ENCODE results near the gene BCL11B. TPM values are rescaled to one million over a fixed set of nuclear protein-coding genes. Genes with fewer than 3 reads are reported as not detected.

BCL11B gene
- total RNA-seq, 1 experiment from 2014 or later = 6.1 TPM

DNA sequence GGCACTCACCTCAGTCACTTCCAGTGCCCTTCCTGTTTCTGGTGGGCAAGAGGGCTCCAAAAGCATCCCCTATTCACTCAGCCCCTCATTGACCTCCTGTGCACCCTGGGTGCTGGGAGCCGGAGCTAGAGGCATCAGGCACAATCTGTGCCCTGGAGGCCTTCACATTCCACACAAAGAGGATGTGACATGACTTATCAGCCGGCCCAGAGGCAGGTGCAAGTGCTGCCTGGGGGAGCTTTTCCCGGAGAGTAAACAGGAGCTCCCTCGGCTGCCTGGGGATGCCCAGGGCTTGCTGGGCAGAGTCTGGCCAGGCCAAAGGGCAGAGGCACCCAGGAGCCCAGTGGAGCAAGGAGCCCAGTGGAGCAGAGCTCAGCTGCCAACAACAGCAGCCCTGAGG lies 64.5 kb downstream of the BCL11B start:
- H3K4me3 ChIP-seq (ENCODE audit: insufficient read depth, low read depth, low read length) = no peak overlapping the region

DNA sequence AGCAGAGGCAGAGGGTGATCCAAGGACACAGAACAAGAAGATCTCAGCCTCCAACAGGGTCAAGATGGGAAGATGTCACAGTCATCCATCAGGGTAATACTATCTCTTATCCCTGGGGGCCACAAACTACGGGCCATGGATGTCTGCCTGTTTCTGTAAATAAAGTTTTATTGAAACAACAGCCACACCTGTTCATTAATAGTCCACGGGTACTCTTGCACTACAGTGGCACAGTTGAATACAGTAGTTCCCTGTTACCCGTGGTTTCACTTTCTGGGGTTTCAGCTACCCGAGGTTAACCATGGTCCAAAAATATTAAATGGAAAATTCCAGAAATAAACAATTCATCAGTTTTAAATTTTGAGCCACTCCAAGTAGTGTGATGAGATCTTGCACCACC lies 65.9 kb downstream of the BCL11B start:
- H3K27me3 ChIP-seq (ENCODE audit: control insufficient read depth, insufficient read depth, low read length) = no peaks in the 10 kb centered on the region
- H3K36me3 ChIP-seq (replicated peaks; ENCODE audit: control insufficient read depth, insufficient read depth, low read length) = no peaks in the 10 kb centered on the region; the same call in 1 of the 2 replicates
- no peak for DNase-seq
- no peak overlapping the region for H3K4me3 ChIP-seq (ENCODE audit: insufficient read depth, low read depth, low read length)

More for the DNA sequence above, 64.5 kb downstream of the BCL11B start:
- no peak for DNase-seq
- Histone ChIP-seq H3K36me3 (replicated peaks; ENCODE audit: control insufficient read depth, insufficient read depth, low read length) (no peaks in the 10 kb centered on the region; the same call in 1 of the 2 replicates), H3K27me3 (ENCODE audit: control insufficient read depth, insufficient read depth, low read length) (no peaks in the 10 kb centered on the region)

DNA sequence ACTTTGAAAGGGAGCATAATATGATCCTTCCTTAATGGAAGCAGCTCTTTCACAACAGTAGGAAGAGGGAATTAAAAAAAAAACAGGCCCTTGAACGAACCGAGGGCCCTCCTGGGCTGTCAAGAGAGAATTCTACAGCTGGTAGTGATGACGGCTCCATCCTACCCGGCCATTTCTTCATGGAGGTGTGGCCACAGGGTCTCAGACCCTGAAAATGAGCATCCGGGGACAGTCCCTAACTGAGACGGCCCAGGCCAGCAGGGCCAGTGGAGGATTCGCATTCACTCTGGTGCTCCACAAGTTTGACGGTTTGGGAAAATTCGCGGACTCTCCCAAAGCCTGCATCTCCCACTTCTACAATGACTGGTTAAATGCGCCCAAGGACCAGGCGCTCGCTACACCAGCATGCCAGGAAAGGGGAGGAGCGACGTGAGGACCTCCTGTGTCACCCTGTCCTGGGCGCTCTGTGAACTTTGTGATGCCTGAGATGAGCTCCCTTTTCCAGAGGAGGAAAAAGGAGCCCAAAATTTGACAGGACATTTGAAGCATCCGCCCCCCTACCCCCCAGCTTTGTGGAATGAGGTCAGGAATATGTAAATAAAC lies 66.8 kb downstream of the BCL11B start:
- Histone ChIP-seq H3K36me3 (replicated peaks; ENCODE audit: control insufficient read depth, insufficient read depth, low read length) (no peaks in the 10 kb centered on the region; the same call in 1 of the 2 replicates), H3K27me3 (ENCODE audit: control insufficient read depth, insufficient read depth, low read length) (no peaks in the 10 kb centered on the region), H3K4me3 (ENCODE audit: insufficient read depth, low read depth, low read length) (no peak overlapping the region)
- no peak for DNase-seq

DNA sequence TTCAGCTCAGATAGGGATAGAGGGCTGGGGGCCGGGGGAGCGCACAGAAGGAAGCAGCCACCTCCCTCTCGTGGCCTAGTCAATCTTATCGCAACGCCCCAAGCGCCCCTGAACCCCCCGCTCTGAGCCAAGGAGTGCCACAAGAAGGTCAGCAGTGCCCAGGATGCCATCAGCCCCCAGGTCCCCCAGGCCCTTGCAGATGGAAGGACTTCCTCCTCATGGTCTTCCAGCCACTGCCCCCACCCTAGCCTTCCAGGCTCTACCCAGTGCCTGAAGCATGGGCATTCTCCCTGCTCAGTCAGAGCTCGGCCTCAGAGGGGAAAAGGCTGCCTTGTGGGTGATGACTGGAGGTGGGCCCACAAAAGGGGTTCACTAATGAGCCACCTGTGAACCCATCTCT lies 68.2 kb downstream of the BCL11B start:
- Histone ChIP-seq H3K4me3 (ENCODE audit: insufficient read depth, low read depth, low read length) (no peak overlapping the region), H3K36me3 (replicated peaks; ENCODE audit: control insufficient read depth, insufficient read depth, low read length) (no peaks in the 10 kb centered on the region; the same call in 1 of the 2 replicates), H3K27me3 (ENCODE audit: control insufficient read depth, insufficient read depth, low read length) (no peaks in the 10 kb centered on the region)
- no peak for DNase-seq

DNA sequence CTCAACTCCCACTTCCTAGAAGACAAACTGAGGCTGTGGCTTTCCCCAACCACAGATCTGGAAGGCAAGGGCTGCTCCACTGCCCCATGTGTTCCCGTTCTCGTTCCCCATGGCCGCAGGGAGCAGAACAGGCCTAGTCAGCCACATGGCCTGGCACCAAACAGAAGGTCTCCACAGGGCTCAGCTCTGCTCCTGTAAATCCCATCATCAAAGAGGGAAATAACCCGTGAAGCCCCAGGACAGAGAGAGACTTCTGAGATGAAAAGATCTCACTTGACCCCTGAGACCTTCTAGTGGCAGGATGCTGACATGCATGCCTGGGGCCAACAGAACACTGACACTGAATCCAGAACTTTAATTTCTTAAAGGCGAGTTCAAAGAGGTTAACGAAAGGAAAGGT lies 68.9 kb downstream of the BCL11B start:
- Histone ChIP-seq H3K36me3 (replicated peaks; ENCODE audit: control insufficient read depth, insufficient read depth, low read length) (no peaks in the 10 kb centered on the region; the same call in 1 of the 2 replicates), H3K27me3 (ENCODE audit: control insufficient read depth, insufficient read depth, low read length) (no peaks in the 10 kb centered on the region), H3K4me3 (ENCODE audit: insufficient read depth, low read depth, low read length) (no peak overlapping the region)
- no peak for DNase-seq

DNA sequence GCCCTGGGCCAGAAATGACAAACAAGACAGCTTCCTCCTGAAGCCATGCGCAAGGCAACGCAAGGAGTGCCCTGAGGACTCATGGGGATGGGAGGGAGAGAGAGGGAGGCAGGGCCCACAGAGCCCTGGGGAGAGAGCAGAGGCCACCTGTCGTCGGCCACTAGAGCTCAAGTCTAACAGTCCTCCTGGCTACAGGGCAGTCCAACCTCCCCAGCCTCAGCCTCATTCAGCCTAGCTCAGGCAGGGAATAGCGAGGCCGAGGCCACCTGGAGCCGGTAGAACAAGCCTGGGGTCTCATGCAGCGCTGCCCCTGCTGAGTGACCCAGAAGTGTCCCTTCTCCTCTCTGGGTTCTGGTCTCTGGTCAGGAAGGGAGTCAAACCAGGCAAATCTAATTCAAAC lies 69.5 kb downstream of the BCL11B start:
- Histone ChIP-seq H3K36me3 (replicated peaks; ENCODE audit: control insufficient read depth, insufficient read depth, low read length) (no peaks in the 10 kb centered on the region; the same call in 1 of the 2 replicates), H3K27me3 (ENCODE audit: control insufficient read depth, insufficient read depth, low read length) (no peaks in the 10 kb centered on the region), H3K4me3 (ENCODE audit: insufficient read depth, low read depth, low read length) (no peak overlapping the region)
- no peak for DNase-seq

DNA sequence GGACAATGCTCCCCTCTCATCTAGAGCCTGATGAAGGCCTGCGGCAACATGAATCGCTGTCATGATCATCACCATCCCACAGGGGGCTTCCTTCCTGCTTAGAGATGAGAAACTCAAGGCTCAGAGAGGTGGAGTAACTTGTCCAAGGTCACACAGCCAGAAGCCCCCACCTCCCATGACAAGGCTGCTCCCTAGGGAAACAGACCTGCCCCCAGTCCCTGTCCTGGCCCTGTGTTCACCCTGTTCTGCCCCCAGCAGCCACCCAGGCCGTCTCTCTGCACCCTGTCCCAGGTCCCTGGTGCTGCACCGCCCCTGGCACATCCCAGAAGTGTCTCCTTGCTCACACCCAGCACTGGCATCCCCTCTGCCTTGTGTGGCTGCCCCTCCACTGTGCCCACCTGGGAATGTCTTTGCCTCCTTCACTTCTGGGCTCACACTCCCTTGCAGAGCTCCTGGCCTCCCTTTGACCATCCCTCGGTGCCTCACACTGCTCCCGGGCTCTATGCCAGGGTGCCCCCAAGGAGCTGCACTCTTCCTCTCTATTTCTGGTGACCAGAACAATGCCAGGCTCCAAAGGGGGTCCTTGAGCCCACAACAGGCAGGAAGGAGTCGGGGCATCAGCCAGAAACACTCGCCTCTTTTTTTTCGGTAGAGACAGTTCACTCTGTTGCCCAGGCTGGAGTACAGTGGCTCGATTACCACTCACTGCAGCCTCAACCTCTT lies 70.5 kb downstream of the BCL11B start:
- Histone ChIP-seq H3K36me3 (replicated peaks; ENCODE audit: control insufficient read depth, insufficient read depth, low read length) (no peaks in the 10 kb centered on the region; the same call in 1 of the 2 replicates), H3K4me3 (ENCODE audit: insufficient read depth, low read depth, low read length) (no peak overlapping the region), H3K27me3 (ENCODE audit: control insufficient read depth, insufficient read depth, low read length) (no peaks in the 10 kb centered on the region)
- DNase-seq = peak; percentile 82

DNA sequence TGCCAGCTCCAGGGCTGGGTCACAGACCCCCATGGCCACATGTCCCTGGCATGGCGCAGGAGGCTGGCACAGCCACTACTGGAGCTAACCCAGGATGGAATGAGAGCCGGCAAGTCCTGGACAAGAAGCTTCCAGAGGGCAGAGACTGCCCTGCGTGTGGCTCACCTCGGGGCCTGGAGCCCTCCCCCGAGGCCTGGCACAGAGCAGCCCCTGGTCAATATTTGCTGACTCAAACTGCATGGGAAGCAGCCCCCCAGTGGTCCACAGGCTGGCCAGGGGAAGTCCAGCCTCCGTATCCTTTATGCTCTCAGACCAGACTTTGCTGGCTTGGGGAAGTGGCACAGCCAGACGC lies 71.4 kb downstream of the BCL11B start:
- Histone ChIP-seq H3K4me3 (ENCODE audit: insufficient read depth, low read depth, low read length) (no peak overlapping the region), H3K36me3 (replicated peaks; ENCODE audit: control insufficient read depth, insufficient read depth, low read length) (no peaks in the 10 kb centered on the region; the same call in 1 of the 2 replicates), H3K27me3 (ENCODE audit: control insufficient read depth, insufficient read depth, low read length) (no peaks in the 10 kb centered on the region)
- no peak for DNase-seq

DNA sequence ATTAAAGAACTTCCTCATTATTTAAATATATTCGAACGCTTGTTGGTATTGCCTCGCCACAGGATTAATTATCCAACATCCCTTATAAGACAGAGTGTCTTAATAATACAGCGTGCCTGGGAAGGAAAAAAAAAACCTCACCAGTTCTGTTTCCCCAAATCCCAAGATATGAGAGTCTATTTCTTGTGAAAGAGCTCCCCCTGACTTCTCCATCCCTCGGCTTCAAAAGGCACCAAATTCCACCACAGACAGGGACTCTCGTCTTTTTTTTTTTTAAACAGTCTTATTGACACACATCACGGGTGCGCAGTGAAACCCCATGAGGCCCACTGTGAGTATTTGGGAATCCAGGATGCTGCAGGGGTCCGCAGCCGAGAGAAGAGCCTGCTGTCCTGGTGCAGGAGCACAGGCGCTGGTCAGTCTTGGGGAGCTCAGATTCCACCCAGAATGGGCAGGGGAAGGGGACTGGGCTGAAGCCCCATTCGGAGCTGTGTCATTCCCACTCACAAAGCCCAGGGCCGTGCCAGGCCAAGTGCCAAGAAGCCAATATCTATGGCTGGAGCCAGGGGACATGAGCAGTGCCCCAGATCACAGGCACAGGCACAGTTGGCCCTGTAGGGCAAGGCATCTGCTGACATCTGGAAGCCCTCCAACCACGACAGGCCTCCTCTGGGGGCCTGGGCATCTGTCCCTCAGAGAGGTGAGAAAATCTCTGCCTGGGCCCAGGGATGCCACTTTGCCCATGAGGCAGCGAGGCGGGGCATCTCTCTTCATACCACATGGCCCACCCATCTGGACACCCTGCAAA lies 71.9 kb downstream of the BCL11B start:
- no peaks in the 10 kb centered on the region; the same call in 1 of the 2 replicates for H3K36me3 ChIP-seq (replicated peaks; ENCODE audit: control insufficient read depth, insufficient read depth, low read length)
- no peak overlapping the region for H3K4me3 ChIP-seq (ENCODE audit: insufficient read depth, low read depth, low read length)
- no peaks in the 10 kb centered on the region for H3K27me3 ChIP-seq (ENCODE audit: control insufficient read depth, insufficient read depth, low read length)
- DNase-seq = no peak

DNA sequence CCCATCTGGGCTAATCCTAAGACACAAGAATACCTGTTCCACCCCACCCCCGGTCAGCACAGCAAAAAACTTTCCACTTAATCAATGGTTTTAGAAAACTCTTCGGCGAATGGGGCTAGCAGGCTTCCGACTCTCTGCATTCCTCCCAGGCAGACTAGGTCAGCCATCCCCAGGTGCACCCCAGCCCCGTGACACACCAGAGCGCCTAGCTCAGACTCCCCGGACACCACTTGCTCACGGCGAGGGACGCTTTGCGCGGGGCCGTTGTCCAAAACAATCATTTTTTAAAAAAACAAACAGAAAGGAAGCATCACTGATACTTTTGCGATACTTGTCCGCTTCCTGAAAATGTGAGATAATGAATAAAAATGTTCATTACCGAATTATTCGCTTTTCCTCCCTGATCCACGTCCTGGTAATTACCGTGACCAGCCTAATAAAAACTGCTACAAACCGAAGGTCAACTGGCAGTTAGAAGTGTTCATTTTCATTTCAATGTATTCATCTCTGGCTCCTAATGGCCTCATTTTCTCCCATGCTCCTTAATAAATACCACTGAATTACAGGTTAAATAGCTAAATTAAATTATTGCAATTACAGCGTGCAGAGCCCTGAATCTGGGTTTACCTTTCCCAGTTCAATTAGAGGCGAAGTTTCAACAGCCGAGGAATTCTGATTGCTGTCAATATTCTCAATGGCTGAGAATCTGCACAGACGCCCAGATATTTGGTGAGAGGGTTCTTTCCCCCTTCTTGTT lies 73.1 kb downstream of the BCL11B start:
- no peak overlapping the region for H3K4me3 ChIP-seq (ENCODE audit: insufficient read depth, low read depth, low read length)
- no peaks in the 10 kb centered on the region for H3K27me3 ChIP-seq (ENCODE audit: control insufficient read depth, insufficient read depth, low read length)
- H3K36me3 ChIP-seq (replicated peaks; ENCODE audit: control insufficient read depth, insufficient read depth, low read length) = no peaks in the 10 kb centered on the region
- DNase-seq = no peak

DNA sequence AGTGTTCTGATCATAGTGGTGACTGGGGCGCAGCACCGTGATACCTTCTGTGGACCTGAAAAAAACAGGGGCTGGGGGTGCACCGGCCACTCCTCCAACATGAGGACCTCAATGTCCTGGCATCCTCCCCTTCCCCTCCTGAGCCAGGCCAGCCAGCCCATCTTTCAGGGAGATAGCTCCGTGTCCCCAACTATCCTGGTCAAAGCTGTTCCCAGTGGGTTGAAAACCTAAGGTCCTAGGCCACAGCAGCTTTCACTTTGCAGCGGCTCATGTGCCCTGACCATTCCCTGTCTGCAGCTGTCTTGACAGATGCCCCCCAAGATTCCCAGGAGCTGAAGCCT lies 75.7 kb downstream of the BCL11B start:
- Histone ChIP-seq H3K36me3 (replicated peaks; ENCODE audit: control insufficient read depth, insufficient read depth, low read length) (no peaks in the 10 kb centered on the region), H3K27me3 (ENCODE audit: control insufficient read depth, insufficient read depth, low read length) (no peaks in the 10 kb centered on the region), H3K4me3 (ENCODE audit: insufficient read depth, low read depth, low read length) (no peak overlapping the region)
- DNase-seq = no peak

DNA sequence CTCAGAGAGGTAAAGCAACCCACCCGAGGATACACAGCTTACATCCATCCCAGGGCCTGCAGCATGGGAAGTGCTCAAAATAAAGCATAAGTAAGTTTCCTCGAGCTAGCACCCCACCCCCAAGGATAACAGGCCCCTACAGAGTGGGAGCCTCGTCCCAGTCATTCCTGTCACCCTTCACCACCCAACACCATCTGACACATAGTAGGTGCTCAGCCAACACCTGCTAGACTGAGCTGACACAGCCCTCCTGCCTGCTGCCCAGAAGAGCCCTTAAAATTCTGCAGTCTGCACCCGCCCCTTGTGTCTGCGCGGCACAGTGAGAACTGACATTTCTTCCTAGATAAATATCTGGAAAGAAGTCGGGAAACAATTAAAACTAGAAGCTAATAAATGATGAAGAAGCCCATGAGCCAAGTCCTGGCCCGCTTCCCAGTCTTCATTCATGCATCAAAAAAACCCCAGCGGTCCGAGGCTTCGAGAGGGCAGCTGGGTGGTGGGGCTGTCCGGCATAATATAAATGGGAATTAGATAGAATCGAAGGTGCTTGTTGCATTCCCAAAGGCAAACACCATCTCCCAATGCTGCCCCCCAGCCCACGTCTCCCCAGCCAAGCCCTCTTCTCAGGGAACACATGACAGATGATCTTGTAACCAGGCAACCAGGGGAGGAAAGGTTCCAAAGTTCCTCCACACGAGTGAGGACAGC lies 76.2 kb downstream of the BCL11B start:
- Histone ChIP-seq H3K4me3 (ENCODE audit: insufficient read depth, low read depth, low read length) (no peak overlapping the region), H3K36me3 (replicated peaks; ENCODE audit: control insufficient read depth, insufficient read depth, low read length) (no peaks in the 10 kb centered on the region), H3K27me3 (ENCODE audit: control insufficient read depth, insufficient read depth, low read length) (no peaks in the 10 kb centered on the region)
- DNase-seq = no peak

DNA sequence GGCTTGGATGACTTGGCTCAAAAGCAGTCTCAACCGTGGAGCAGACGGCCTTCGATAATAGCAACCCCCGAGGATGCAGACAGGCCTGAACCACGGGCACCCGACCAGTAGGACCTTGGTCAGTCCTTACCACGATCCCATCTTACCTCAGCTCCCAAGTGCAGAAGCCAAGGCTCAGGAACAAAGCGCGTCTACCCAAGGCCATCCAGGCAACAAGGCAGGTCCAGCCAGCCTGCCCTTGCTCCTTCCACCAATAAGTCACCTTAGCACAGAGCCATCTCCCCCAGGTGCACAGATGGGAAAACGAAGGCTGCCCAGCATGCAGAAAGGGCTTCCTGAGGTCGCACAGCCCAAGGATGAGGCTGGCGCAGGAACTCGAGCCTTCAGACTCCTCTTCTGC lies 77.3 kb downstream of the BCL11B start:
- Histone ChIP-seq H3K27me3 (ENCODE audit: control insufficient read depth, insufficient read depth, low read length) (no peaks in the 10 kb centered on the region), H3K36me3 (replicated peaks; ENCODE audit: control insufficient read depth, insufficient read depth, low read length) (no peaks in the 10 kb centered on the region), H3K4me3 (ENCODE audit: insufficient read depth, low read depth, low read length) (no peak overlapping the region)
- DNase-seq = no peak

DNA sequence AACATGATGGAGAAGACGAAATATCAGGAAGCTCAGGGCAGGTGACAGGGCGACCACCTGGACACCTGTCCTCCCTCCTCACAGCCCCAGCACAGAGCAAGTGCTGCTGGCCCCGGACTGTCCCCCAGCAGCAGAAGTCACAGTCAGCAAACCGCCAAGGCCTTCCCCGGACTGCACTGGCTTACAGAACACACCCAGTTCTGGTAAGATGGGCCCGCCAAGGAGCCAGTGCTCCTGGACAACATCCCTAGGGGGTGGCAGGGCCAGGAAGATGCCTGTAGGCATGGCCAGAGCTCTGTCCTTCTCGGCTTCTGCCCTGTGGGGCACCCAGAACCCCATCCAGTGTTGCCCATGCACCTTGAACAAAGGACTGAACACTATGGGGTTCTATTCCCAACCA lies 77.9 kb downstream of the BCL11B start:
- no peak overlapping the region for H3K4me3 ChIP-seq (ENCODE audit: insufficient read depth, low read depth, low read length)
- H3K36me3 ChIP-seq (replicated peaks; ENCODE audit: control insufficient read depth, insufficient read depth, low read length) = no peaks in the 10 kb centered on the region
- H3K27me3 ChIP-seq (ENCODE audit: control insufficient read depth, insufficient read depth, low read length) = no peaks in the 10 kb centered on the region
- no peak for DNase-seq

All from H7 (cell line).